Activated CD8-positive, alpha-beta memory T cell treated with anti-CD3 and anti-CD28 coated beads for 24 hours (primary cell): Measurements from ENCODE around the gene ZNF764.
A peak's percentile ranks its signal among the peaks of the same experiment; 100 is the strongest.
"Not testable (repeated sequence)": the region's sequence is repeated elsewhere in the genome, so short reads cannot be mapped to it uniquely, and the experiment has no call there.

ENCODE experiments used
- DNase-seq: peaks from one replicate; pipeline ENCODE4 v3.0.0-alpha.2; 2020

ZNF764 gene

GRCh38 chr16:30526137-30526822 lies 31.9 kb downstream of the ZNF764 start, which contains the start of gene ZNF768:
TSS of gene ZNF768 (minus strand) at chr16:30526566. CDS start at chr16:30526413, 153 bp downstream.
- peak; percentile 73 for DNase-seq

- no peak for DNase-seq
Observed at GRCh38 chr16:30525844-30526136, 32.4 kb downstream of the ZNF764 start.

- DNase-seq: no peak
Observed at GRCh38 chr16:30524575-30525568, 33.3 kb downstream of the ZNF764 start.

GRCh38 chr16:30523768-30524574 lies 34.2 kb downstream of the ZNF764 start:
- DNase-seq: no peak

GRCh38 chr16:30522702-30523463 lies 35.3 kb downstream of the ZNF764 start:
- not testable (repeated sequence) for DNase-seq

- DNase-seq: no peak
Observed at GRCh38 chr16:30521873-30522641, 36.1 kb downstream of the ZNF764 start.

- no peak for DNase-seq
Observed at GRCh38 chr16:30521476-30521872, 36.7 kb downstream of the ZNF764 start.

- no peak for DNase-seq
Observed at GRCh38 chr16:30519120-30520049, 38.8 kb downstream of the ZNF764 start.

- no peak for DNase-seq
Observed at GRCh38 chr16:30518552-30518951, 39.6 kb downstream of the ZNF764 start.

GRCh38 chr16:30515275-30515674 lies 42.9 kb downstream of the ZNF764 start:
- DNase-seq: no peak

- no peak for DNase-seq
Observed at GRCh38 chr16:30511509-30511908, 46.7 kb downstream of the ZNF764 start.

- DNase-seq: no peak
Observed at GRCh38 chr16:30510376-30510938, 47.7 kb downstream of the ZNF764 start.

- no peak for DNase-seq
Observed at GRCh38 chr16:30509081-30509765, 49.0 kb downstream of the ZNF764 start.
